Thyroid gland (tissue), 4 donors: ENCODE data around the gene DNAJC17.

ENCODE experiments used
- POLR2A ChIP-seq, 2 donors: fragments of 450-650 bp; IDR thresholded peaks; one replicate each; pipeline ENCODE4 v1.6.1; 2017; ENCODE audit warnings: antibody characterized with exemption in 2 of 2, mild to moderate bottlenecking in 2 of 2, moderate library complexity in 1 of 2
- TF ChIP-seq, protein P1 (sequence below), 6 experiments: fragments of 200-600 bp in 3 of 6; fragments of 450-650 bp in 3 of 6; sonication (generic) in 3 of 6; IDR thresholded peaks; one replicate each; pipeline ENCODE4 v1.5.1; 2016 to 2019; ENCODE audit warnings: antibody characterized with exemption in 6 of 6, mild to moderate bottlenecking in 2 of 6, inconsistent platforms in 1 of 6, moderate library complexity in 1 of 6

DNA sequence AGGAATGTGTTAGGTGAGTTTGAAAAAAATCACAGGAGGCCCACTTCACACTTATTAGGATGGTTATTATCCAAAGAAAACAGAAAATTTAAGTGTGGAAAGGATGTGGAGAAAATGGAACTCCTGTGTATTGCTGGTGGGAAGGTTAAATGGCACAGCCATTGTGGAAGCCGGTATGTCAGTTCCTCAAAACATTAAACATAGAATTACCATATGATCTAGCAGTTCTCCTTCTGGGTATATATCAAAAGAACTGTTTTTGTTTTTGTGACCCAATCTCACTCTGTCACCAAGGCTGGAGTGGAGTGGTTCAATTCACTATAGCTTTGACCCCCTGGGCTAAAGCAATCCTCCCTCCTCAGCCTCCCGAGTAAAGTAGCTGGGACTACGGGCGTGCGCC, 10.8 kb downstream of the DNAJC17 start:
- TF ChIP-seq, protein P1, sequence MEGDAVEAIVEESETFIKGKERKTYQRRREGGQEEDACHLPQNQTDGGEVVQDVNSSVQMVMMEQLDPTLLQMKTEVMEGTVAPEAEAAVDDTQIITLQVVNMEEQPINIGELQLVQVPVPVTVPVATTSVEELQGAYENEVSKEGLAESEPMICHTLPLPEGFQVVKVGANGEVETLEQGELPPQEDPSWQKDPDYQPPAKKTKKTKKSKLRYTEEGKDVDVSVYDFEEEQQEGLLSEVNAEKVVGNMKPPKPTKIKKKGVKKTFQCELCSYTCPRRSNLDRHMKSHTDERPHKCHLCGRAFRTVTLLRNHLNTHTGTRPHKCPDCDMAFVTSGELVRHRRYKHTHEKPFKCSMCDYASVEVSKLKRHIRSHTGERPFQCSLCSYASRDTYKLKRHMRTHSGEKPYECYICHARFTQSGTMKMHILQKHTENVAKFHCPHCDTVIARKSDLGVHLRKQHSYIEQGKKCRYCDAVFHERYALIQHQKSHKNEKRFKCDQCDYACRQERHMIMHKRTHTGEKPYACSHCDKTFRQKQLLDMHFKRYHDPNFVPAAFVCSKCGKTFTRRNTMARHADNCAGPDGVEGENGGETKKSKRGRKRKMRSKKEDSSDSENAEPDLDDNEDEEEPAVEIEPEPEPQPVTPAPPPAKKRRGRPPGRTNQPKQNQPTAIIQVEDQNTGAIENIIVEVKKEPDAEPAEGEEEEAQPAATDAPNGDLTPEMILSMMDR (IDR thresholded peaks at IDR 0.05): no peak
- no peak for TF ChIP-seq POLR2A (IDR thresholded peaks at IDR 0.05)
